Measurements from ENCODE around the gene CDH4.

Gene CDH4

DNA sequence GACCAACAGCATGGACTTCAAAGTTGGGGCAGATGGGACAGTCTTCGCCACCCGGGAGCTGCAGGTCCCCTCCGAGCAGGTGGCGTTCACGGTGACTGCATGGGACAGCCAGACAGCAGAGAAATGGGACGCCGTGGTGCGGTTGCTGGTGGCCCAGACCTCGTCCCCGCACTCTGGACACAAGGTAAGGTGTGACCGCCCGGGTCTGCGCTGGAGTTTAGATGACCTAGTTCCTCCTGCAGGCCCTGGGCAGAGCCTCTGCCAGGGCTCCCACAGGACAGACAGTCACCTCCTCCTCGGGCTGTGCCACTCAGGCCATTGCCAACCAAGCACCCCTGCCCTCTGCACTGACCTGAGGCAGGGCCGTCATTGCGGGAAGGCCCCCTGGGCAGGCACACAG is 491.5 kb downstream of the CDH4 start:
- H3K9me3 ChIP-seq (ENCODE audit: low read length): no peaks in the 10 kb centered on the region
- peaks cover 0 to 5% of the 10 kb centered on the region in 2 donors for H3K27me3 ChIP-seq (ENCODE audit: control insufficient read depth in 1 of 2, insufficient read depth in 2 of 2, low read length in 2 of 2)
- H3K27ac ChIP-seq (ENCODE audit: low read depth, low read length): no peak overlapping the region
- no peak overlapping the region for H3K9ac ChIP-seq (ENCODE audit: low read length)
- H3K4me1 ChIP-seq (ENCODE audit: insufficient read depth, low read length): no peaks in the 10 kb centered on the region
- H3K4me3 ChIP-seq (ENCODE audit: low read depth in 1 of 2, low read length in 2 of 2): no peak overlapping the region
- H3K36me3 ChIP-seq (ENCODE audit: insufficient read depth, low read length): no peaks in the 10 kb centered on the region

DNA sequence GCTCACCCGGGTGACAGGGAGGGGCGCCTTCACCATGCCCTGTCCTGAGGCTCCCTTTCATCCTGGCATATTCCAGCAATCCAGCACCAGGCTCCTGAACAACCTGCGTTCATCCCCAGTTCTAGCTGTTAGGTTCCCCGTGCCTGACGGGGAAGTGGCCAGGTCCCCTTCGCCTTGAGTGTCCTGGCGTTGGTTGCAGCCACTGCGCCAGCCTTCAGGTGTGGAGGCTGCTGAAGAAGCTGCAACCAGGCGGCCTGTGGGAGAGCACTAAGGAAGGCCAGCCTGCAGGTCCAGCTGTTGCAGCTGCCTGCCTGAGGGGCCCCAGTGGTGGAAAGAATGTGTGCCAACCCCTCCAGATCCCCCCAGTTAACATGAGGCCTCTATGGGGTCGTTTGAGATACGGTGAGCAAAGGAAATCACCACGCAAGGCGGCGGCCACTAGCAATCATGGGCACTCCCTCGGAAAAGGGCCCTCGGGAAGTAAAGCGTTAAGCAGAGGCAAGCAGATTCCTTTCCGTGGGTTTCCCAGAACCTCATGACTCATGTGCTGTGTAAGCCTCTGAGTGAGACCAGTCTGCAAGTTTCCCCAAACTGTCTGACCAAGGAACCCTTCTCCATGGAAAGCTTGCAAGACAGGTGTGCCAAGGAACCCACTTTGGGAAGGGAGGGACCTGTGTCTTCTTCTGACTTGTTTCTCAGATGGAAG is 492.8 kb downstream of the CDH4 start:
- H3K27ac ChIP-seq (ENCODE audit: low read depth, low read length): no peak overlapping the region
- H3K9ac ChIP-seq (ENCODE audit: low read length): no peak overlapping the region
- no peaks in the 10 kb centered on the region for H3K4me1 ChIP-seq (ENCODE audit: insufficient read depth, low read length)
- H3K9me3 ChIP-seq (ENCODE audit: low read length): no peaks in the 10 kb centered on the region
- H3K4me3 ChIP-seq (ENCODE audit: low read depth in 1 of 2, low read length in 2 of 2): no peak overlapping the region
- peaks cover 0 to 5% of the 10 kb centered on the region in 2 donors for H3K27me3 ChIP-seq (ENCODE audit: control insufficient read depth in 1 of 2, insufficient read depth in 2 of 2, low read length in 2 of 2)
- no peaks in the 10 kb centered on the region for H3K36me3 ChIP-seq (ENCODE audit: insufficient read depth, low read length)

DNA sequence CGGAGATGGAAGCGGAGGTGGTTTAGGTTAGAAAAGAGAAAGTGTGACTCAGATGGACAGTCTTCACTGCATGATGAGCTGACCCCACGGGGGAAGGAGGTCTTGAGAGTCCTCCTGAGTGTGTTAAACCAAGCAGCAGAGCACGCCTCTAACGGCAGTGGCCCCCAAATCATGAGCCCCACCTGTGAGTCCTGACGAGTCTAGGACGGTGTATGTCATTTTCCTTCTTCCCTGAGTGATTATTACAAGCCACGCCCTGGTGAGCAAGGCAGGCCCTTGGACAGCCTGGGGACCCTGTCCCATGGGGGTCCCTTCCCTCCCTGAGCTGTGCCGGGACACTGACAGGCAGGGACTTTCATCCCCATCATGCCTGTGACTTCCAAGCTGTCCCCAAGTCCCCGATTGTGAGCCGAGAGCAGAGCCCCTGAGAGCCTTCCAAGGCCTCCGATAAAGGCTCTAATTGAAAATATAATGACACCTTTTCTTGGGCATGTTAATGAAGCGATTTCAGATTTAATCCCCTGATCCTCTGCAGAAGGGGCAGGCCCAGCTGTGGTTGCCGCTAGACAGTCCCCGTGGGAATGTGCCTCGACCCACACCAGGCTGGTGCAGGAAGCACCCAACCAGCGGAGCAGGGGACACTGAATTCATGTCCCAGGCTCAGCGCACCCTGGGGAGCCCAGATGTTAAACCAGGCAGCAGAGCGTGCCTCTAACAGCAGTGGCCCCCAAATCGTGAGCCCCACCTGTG is 493.5 kb downstream of the CDH4 start:
- H3K9ac ChIP-seq (ENCODE audit: low read length): no peak overlapping the region
- no peak overlapping the region for H3K4me3 ChIP-seq (ENCODE audit: low read depth in 1 of 2, low read length in 2 of 2)
- no peaks in the 10 kb centered on the region for H3K36me3 ChIP-seq (ENCODE audit: insufficient read depth, low read length)
- no peaks in the 10 kb centered on the region for H3K9me3 ChIP-seq (ENCODE audit: low read length)
- H3K4me1 ChIP-seq (ENCODE audit: insufficient read depth, low read length): no peaks in the 10 kb centered on the region
- H3K27ac ChIP-seq (ENCODE audit: low read depth, low read length): no peak overlapping the region
- H3K27me3 ChIP-seq (ENCODE audit: control insufficient read depth in 1 of 2, insufficient read depth in 2 of 2, low read length in 2 of 2): peaks cover 0 to 5% of the 10 kb centered on the region in 2 donors

DNA sequence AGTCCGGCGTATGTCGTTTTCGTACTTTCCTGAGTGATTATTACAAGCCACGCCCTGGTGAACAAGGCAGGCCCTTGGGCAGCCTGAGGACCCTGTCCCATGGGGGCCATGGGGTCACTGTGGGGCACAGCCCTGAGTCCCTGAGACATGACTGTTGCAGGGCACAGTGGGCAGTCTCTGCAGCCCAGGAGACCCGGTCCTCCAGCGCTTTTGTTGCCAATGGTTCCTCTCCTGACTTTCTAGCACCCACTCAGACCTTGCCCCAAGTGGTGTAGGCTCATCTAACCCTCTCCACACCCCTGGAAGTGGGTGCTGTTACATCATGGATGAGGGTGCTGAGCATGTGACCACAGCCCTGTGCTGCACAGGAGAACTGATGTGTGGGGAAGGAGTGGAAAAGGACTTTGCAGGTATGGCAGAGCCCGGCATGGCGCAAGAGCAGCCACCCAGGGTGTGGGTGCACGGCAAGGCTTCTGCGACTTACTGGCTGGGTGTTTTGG is 494.1 kb downstream of the CDH4 start:
- Histone ChIP-seq H3K36me3 (ENCODE audit: insufficient read depth, low read length) (no peaks in the 10 kb centered on the region), H3K4me1 (ENCODE audit: insufficient read depth, low read length) (no peaks in the 10 kb centered on the region)

DNA sequence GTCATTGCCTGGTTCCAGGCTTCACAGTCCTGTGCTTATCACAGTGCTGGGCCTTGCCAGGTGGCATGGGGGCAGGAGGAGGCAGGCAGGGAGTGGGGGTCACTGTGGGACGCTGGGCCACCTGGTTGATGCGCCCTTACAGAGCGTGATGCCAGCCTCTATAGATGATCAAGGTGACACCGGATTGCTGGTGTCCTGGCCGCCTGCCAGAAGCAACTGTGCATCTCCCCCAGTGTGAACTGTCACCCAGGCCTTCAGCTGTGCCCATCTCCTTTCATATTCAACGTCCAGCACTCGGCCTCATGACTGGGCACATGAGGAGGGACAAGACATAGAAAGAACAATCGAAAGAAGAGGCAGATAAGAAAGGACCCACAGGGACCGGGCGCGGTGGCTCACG is 494.7 kb downstream of the CDH4 start:
- H3K9me3 ChIP-seq (ENCODE audit: low read length): peaks cover 4% of the 10 kb centered on the region
- H3K27ac ChIP-seq (ENCODE audit: low read depth, low read length): no peak overlapping the region

More for the DNA sequence above, 494.1 kb downstream of the CDH4 start:
- H3K9me3 ChIP-seq (ENCODE audit: low read length): peaks cover 3% of the 10 kb centered on the region
- no peak overlapping the region for H3K9ac ChIP-seq (ENCODE audit: low read length)
- no peak overlapping the region for H3K27ac ChIP-seq (ENCODE audit: low read depth, low read length)
- H3K4me3 ChIP-seq (ENCODE audit: low read depth in 1 of 2, low read length in 2 of 2): no peak overlapping the region
- H3K27me3 ChIP-seq (ENCODE audit: control insufficient read depth in 1 of 2, insufficient read depth in 2 of 2, low read length in 2 of 2): peaks cover 0 to 5% of the 10 kb centered on the region in 2 donors

DNA sequence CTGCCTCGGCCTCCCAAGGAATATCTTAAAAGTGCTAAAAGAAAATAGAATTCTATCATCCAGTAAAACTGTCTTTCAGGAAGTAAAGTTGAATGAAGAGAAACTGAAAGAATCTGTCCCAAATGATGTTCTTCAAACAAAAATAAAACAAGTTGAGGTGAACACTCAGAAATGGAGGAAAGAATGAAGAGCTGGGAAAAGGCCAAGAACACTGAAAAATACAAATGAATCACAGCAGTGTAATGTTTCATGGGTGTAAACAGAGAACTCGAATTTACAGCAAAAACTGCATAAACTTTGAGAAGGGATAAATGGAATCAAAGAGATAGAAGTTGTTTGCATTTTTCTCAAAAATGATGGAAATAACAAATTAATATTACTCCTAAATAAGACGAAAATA is 496.3 kb downstream of the CDH4 start:
- Histone ChIP-seq H3K9ac (ENCODE audit: low read length) (no peak overlapping the region), H3K27ac (ENCODE audit: low read depth, low read length) (no peak overlapping the region), H3K4me1 (ENCODE audit: insufficient read depth, low read length) (no peaks in the 10 kb centered on the region), H3K4me3 (ENCODE audit: low read depth in 1 of 2, low read length in 2 of 2) (no peak overlapping the region), H3K36me3 (ENCODE audit: insufficient read depth, low read length) (no peaks in the 10 kb centered on the region), H3K27me3 (ENCODE audit: control insufficient read depth in 1 of 2, insufficient read depth in 2 of 2, low read length in 2 of 2) (no peaks in the 10 kb centered on the region), H3K9me3 (ENCODE audit: low read length) (peaks cover 4% of the 10 kb centered on the region)

More for the DNA sequence above, 494.7 kb downstream of the CDH4 start:
- H3K4me1 ChIP-seq (ENCODE audit: insufficient read depth, low read length): no peaks in the 10 kb centered on the region
- no peak overlapping the region for H3K9ac ChIP-seq (ENCODE audit: low read length)
- H3K4me3 ChIP-seq (ENCODE audit: low read depth in 1 of 2, low read length in 2 of 2): no peak overlapping the region
- peaks cover 0 to 5% of the 10 kb centered on the region in 2 donors for H3K27me3 ChIP-seq (ENCODE audit: control insufficient read depth in 1 of 2, insufficient read depth in 2 of 2, low read length in 2 of 2)
- no peaks in the 10 kb centered on the region for H3K36me3 ChIP-seq (ENCODE audit: insufficient read depth, low read length)

DNA sequence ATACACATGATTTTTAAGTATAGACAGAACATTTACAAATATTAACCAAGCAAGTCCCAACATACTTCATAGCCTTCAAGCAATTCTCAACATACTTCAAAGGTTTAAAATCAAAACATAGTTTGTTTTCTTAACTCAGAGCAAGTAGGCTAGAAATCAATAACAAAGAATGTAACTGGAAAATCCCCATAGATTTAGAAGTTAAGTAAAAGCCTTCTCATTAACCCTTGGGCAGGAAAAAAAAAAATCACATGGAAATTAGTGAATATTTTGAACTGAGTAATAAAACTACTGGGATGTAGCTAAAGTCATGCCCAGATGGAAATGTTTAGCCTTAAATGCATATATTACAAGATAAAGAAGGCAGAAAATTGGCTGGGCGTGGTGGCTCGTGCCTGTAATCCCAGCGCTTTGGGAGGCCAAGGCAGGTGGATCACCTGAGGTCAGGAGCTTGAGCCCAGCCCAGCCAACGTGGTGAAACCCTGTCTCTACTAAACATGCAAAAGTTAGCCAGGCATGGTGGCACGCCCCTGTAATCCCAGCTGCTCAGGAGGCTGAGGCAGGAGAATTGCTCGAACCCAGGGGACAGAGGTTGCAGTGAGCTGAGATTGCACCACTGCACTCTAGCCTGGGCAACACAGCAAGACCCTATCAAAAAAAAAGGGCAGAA is 497.5 kb downstream of the CDH4 start:
- H3K9me3 ChIP-seq (ENCODE audit: low read length): peaks cover 4% of the 10 kb centered on the region
- H3K27ac ChIP-seq (ENCODE audit: low read depth, low read length): no peak overlapping the region
- H3K9ac ChIP-seq (ENCODE audit: low read length): no peak overlapping the region
- no peaks in the 10 kb centered on the region for H3K4me1 ChIP-seq (ENCODE audit: insufficient read depth, low read length)
- H3K36me3 ChIP-seq (ENCODE audit: insufficient read depth, low read length): no peaks in the 10 kb centered on the region
- H3K4me3 ChIP-seq (ENCODE audit: low read depth in 1 of 2, low read length in 2 of 2): no peak overlapping the region
- no peaks in the 10 kb centered on the region for H3K27me3 ChIP-seq (ENCODE audit: control insufficient read depth in 1 of 2, insufficient read depth in 2 of 2, low read length in 2 of 2)

DNA sequence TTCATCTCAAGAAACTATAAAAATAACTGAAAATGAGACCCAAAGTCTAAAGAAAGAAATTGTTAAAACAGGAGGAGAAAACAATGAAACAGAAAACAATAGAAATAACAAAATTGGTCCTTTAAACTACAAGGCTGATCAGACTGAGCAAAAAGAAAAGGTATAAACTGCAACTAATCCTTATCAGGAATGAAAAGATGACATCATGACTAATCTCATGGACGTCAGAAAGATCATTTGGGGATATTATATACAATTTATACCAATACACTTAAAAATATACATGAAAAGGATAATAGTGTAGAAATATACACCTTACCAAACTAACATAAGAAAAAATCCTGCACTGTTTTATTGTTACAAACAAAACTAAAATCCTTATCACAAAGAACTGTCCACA is 498.0 kb downstream of the CDH4 start:
- H3K36me3 ChIP-seq (ENCODE audit: insufficient read depth, low read length): no peaks in the 10 kb centered on the region
- H3K27ac ChIP-seq (ENCODE audit: low read depth, low read length): no peak overlapping the region
- no peak overlapping the region for H3K9ac ChIP-seq (ENCODE audit: low read length)
- H3K9me3 ChIP-seq (ENCODE audit: low read length): peaks cover 4% of the 10 kb centered on the region
- H3K4me1 ChIP-seq (ENCODE audit: insufficient read depth, low read length): no peaks in the 10 kb centered on the region
- H3K27me3 ChIP-seq (ENCODE audit: control insufficient read depth in 1 of 2, insufficient read depth in 2 of 2, low read length in 2 of 2): no peaks in the 10 kb centered on the region
- no peak overlapping the region for H3K4me3 ChIP-seq (ENCODE audit: low read depth in 1 of 2, low read length in 2 of 2)

DNA sequence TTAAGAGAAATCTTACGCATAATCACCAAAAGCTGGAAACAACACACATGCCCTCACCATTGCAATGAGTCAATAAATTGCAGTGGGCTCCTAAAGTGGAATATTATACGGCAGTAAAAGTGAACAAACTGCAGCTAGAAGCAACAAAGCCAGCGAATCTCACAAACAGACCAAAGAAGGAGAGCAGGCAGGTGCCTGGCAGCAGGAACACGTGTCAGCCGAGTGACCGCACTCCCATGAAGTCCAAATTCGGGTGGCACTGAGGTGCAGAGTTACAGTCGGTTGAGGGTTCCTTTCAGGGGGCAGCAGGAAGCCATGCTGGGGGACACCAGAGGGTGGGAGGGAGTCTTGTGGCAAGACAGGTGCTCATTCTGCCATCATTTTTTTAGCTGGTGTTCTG is 500.5 kb downstream of the CDH4 start:
- no peak overlapping the region for H3K4me3 ChIP-seq (ENCODE audit: low read depth in 1 of 2, low read length in 2 of 2)

DNA sequence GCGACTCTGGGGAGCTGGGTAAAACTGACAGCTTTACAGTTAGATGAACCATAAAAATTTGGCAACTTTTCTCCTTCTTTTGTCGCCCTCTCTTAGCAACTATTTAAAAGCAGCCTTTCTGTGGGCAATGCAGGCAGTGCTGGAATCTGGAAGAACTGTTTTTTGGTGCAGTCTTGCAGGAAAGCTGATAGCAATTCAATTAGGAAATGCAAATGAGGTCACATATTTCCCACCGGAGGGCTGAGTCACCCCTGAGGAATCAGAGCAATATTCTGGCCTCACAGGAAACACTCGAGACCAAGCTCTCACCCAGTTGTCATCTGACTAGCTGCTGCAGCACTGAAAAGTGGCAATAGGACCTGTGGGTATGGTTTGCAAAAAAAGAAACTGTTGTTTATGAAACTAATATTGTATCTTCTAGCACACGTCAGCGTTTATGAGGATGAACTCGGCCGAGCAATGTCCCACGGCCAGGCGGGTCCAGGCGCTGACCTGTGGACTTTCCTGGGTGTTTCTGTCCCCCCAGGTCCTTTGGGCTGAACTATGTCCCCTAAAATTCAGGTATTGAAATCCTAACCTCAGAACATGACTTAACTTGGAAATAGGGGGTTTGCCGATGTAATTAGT is 501.4 kb downstream of the CDH4 start:
- Histone ChIP-seq H3K9ac (ENCODE audit: low read length) (no peak overlapping the region), H3K27ac (ENCODE audit: low read depth, low read length) (no peak overlapping the region), H3K36me3 (ENCODE audit: insufficient read depth, low read length) (no peaks in the 10 kb centered on the region), H3K4me1 (ENCODE audit: insufficient read depth, low read length) (no peaks in the 10 kb centered on the region), H3K9me3 (ENCODE audit: low read length) (peaks cover 4% of the 10 kb centered on the region), H3K4me3 (ENCODE audit: low read depth in 1 of 2, low read length in 2 of 2) (no peak overlapping the region), H3K27me3 (ENCODE audit: control insufficient read depth in 1 of 2, insufficient read depth in 2 of 2, low read length in 2 of 2) (no peaks in the 10 kb centered on the region)

More for the DNA sequence above, 500.5 kb downstream of the CDH4 start:
- H3K9ac ChIP-seq (ENCODE audit: low read length): no peak overlapping the region
- no peak overlapping the region for H3K27ac ChIP-seq (ENCODE audit: low read depth, low read length)
- peaks cover 4% of the 10 kb centered on the region for H3K9me3 ChIP-seq (ENCODE audit: low read length)
- H3K27me3 ChIP-seq (ENCODE audit: control insufficient read depth in 1 of 2, insufficient read depth in 2 of 2, low read length in 2 of 2): no peaks in the 10 kb centered on the region
- H3K4me1 ChIP-seq (ENCODE audit: insufficient read depth, low read length): no peaks in the 10 kb centered on the region
- no peaks in the 10 kb centered on the region for H3K36me3 ChIP-seq (ENCODE audit: insufficient read depth, low read length)
